ENCODE results near the gene C1QTNF6. TPM values are rescaled to one million over a fixed set of nuclear protein-coding genes. Genes with fewer than 3 reads are reported as not detected.

C1QTNF6 gene
- polyA plus RNA-seq, 1 donor from 2014 or later: 5.3 TPM

- H2AFZ ChIP-seq (ENCODE audit: low read depth, low read length): no peak overlapping the region
- no peaks in the 10 kb centered on the region for H3K27me3 ChIP-seq (ENCODE audit: insufficient read depth, low read depth, low read length)
- no peak overlapping the region for H3K4me2 ChIP-seq (ENCODE audit: low read length)
- no peaks in the 10 kb centered on the region for H3F3A ChIP-seq (ENCODE audit: insufficient read depth, low read length, poor library complexity, severe bottlenecking)
- no peak overlapping the region for H3K9ac ChIP-seq (ENCODE audit: low read length)
- no peak overlapping the region for H3K27ac ChIP-seq (ENCODE audit: low read length)
- H3K79me2 ChIP-seq (replicated peaks; ENCODE audit: insufficient read depth, low read length): no peaks in the 10 kb centered on the region
- H3K36me3 ChIP-seq (ENCODE audit: insufficient read depth, low read length): no peaks in the 10 kb centered on the region
- H3K4me3 ChIP-seq (ENCODE audit: low read length): no peak overlapping the region
- H3K9me3 ChIP-seq (ENCODE audit: low read length): no peaks in the 10 kb centered on the region
- no peaks in the 10 kb centered on the region for H4K20me1 ChIP-seq (ENCODE audit: insufficient read depth)
- TF ChIP-seq, protein P1, sequence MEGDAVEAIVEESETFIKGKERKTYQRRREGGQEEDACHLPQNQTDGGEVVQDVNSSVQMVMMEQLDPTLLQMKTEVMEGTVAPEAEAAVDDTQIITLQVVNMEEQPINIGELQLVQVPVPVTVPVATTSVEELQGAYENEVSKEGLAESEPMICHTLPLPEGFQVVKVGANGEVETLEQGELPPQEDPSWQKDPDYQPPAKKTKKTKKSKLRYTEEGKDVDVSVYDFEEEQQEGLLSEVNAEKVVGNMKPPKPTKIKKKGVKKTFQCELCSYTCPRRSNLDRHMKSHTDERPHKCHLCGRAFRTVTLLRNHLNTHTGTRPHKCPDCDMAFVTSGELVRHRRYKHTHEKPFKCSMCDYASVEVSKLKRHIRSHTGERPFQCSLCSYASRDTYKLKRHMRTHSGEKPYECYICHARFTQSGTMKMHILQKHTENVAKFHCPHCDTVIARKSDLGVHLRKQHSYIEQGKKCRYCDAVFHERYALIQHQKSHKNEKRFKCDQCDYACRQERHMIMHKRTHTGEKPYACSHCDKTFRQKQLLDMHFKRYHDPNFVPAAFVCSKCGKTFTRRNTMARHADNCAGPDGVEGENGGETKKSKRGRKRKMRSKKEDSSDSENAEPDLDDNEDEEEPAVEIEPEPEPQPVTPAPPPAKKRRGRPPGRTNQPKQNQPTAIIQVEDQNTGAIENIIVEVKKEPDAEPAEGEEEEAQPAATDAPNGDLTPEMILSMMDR (IDR thresholded peaks at IDR 0.05; ENCODE audit: poor library complexity, severe bottlenecking): no peak
- TF ChIP-seq EZH2 (IDR thresholded peaks at IDR 0.05; ENCODE audit: borderline replicate concordance, insufficient read depth, low read length, poor library complexity, severe bottlenecking) (no peak), MXI1 (conservative IDR thresholded peaks at IDR 0.05; ENCODE audit: poor library complexity, severe bottlenecking) (no peak), REST (IDR thresholded peaks at IDR 0.05; ENCODE audit: borderline replicate concordance) (no peak), POLR2AphosphoS5 (IDR thresholded peaks at IDR 0.05) (no peak), RAD21 (conservative IDR thresholded peaks at IDR 0.05) (no peak), EP300 (conservative IDR thresholded peaks at IDR 0.05; ENCODE audit: poor library complexity, severe bottlenecking) (no peak), TAF1 (IDR thresholded peaks at IDR 0.05; ENCODE audit: low read depth) (no peak), SMC3 (conservative IDR thresholded peaks at IDR 0.05; ENCODE audit: poor library complexity) (no peak)
- no peaks in the 10 kb centered on the region for H3K9me2 ChIP-seq (ENCODE audit: insufficient read depth, low read length)
Measured at GRCh38 chr22:37213218-37213855, 25.3 kb upstream of the C1QTNF6 start.

GRCh38 chr22:37212174-37212906 is 24.3 kb upstream of the C1QTNF6 start, which contains the start of gene SSTR3:
TSS of gene SSTR3 (minus strand) at chr22:37212477. CDS start at chr22:37207803, 4,674 bp downstream.
- H3K27me3 ChIP-seq (ENCODE audit: insufficient read depth, low read depth, low read length): no peaks in the 10 kb centered on the region
- H3K27ac ChIP-seq (ENCODE audit: low read length): no peak within 1 kb of the TSS
- H3K9ac ChIP-seq (ENCODE audit: low read length): no peak within 1 kb of the TSS
- no peaks in the 10 kb centered on the region for H3K36me3 ChIP-seq (ENCODE audit: insufficient read depth, low read length)
- H3K4me2 ChIP-seq (ENCODE audit: low read length): no peak within 1 kb of the TSS
- H3K79me2 ChIP-seq (replicated peaks; ENCODE audit: insufficient read depth, low read length): no peaks in the 10 kb centered on the region
- no peaks in the 10 kb centered on the region for H4K20me1 ChIP-seq (ENCODE audit: insufficient read depth)
- no peaks in the 10 kb centered on the region for H3K9me3 ChIP-seq (ENCODE audit: low read length)
- H3K9me2 ChIP-seq (ENCODE audit: insufficient read depth, low read length): no peaks in the 10 kb centered on the region
- H3K4me3 ChIP-seq (ENCODE audit: low read length): no peak within 1 kb of the TSS
- TF ChIP-seq TAF1 (IDR thresholded peaks at IDR 0.05; ENCODE audit: low read depth): no peak
- no peak for TF ChIP-seq REST (IDR thresholded peaks at IDR 0.05; ENCODE audit: borderline replicate concordance)
- no peak for TF ChIP-seq MXI1 (conservative IDR thresholded peaks at IDR 0.05; ENCODE audit: poor library complexity, severe bottlenecking)
- TF ChIP-seq POLR2AphosphoS5 (IDR thresholded peaks at IDR 0.05): no peak
- TF ChIP-seq, protein P1 (IDR thresholded peaks at IDR 0.05; ENCODE audit: poor library complexity, severe bottlenecking): no peak
- no peak for TF ChIP-seq EP300 (conservative IDR thresholded peaks at IDR 0.05; ENCODE audit: poor library complexity, severe bottlenecking)
- peak within 1 kb of the TSS; percentile 25 for H2AFZ ChIP-seq (ENCODE audit: low read depth, low read length)
- no peaks in the 10 kb centered on the region for H3F3A ChIP-seq (ENCODE audit: insufficient read depth, low read length, poor library complexity, severe bottlenecking)

All from neural cell (in vitro differentiated cells).